ENCODE measurements around the gene TBC1D1. TPM values are rescaled to one million over a fixed set of nuclear protein-coding genes. Genes with fewer than 3 reads are reported as not detected.

The TBC1D1 gene
- total RNA-seq, 2 experiments from 2014 or later: 40.7 to 46.5 TPM

GRCh38 chr4:38145033-38145678 is 254.3 kb downstream of the TBC1D1 start:
- TF ChIP-seq CTCF (IDR thresholded peaks at IDR 0.05): no peak
- Mint-ChIP-seq H3K36me3 (ENCODE audit: low read depth) (peaks cover 19% of the 10 kb centered on the region), H3K27me3 (no peaks in the 10 kb centered on the region), H3K9me3 (no peaks in the 10 kb centered on the region), H3K4me1 (ENCODE audit: low read depth) (no peaks in the 10 kb centered on the region), H3K4me3 (no peak overlapping the region), H3K27ac (no peak overlapping the region)
- intact Hi-C loops (cut with DNase I, micrococcal nuclease): no loop called here
- no peak for DNase-seq
- no peaks in the 10 kb centered on the region for H3K9me3 ChIP-seq (ENCODE audit: control insufficient read depth in 1 of 2, insufficient read depth in 1 of 2, low read length in 2 of 2)
- ChIA-PET POLR2A (no interaction called here), CTCF (no interaction called here)
- H3K4me1 ChIP-seq (ENCODE audit: insufficient read depth, low read length): no peaks in the 10 kb centered on the region
- H3K27me3 ChIP-seq (ENCODE audit: control insufficient read depth in 1 of 2, insufficient read depth in 2 of 2, low read length in 2 of 2): no peaks in the 10 kb centered on the region
- H3K36me3 ChIP-seq (ENCODE audit: insufficient read depth, low read length): peaks cover 4% of the 10 kb centered on the region
- H3K27ac ChIP-seq (ENCODE audit: low read depth in 1 of 2, low read length in 2 of 2): no peak overlapping the region
- no peak overlapping the region for H3K4me3 ChIP-seq (ENCODE audit: low read length)
- ATAC-seq (ENCODE audit: poor library complexity): no peak

- DNase-seq: no peak
- H3K27ac ChIP-seq (ENCODE audit: low read depth in 1 of 2, low read length in 2 of 2): no peak overlapping the region
- Mint-ChIP-seq H3K27me3 (no peaks in the 10 kb centered on the region), H3K4me3 (no peak overlapping the region), H3K36me3 (ENCODE audit: low read depth) (peaks cover 13% of the 10 kb centered on the region), H3K4me1 (ENCODE audit: low read depth) (no peaks in the 10 kb centered on the region), H3K27ac (no peak overlapping the region), H3K9me3 (no peaks in the 10 kb centered on the region)
- intact Hi-C loops (cut with DNase I, micrococcal nuclease): no loop called here
- no peaks in the 10 kb centered on the region for H3K27me3 ChIP-seq (ENCODE audit: control insufficient read depth in 1 of 2, insufficient read depth in 2 of 2, low read length in 2 of 2)
- ATAC-seq (ENCODE audit: poor library complexity): no peak
- TF ChIP-seq CTCF (IDR thresholded peaks at IDR 0.05): no peak
- ChIA-PET POLR2A (no interaction called here), CTCF (no interaction called here)
- no peaks in the 10 kb centered on the region for H3K4me1 ChIP-seq (ENCODE audit: insufficient read depth, low read length)
- no peaks in the 10 kb centered on the region for H3K9me3 ChIP-seq (ENCODE audit: control insufficient read depth in 1 of 2, insufficient read depth in 1 of 2, low read length in 2 of 2)
- H3K4me3 ChIP-seq (ENCODE audit: low read length): no peak overlapping the region
- H3K36me3 ChIP-seq (ENCODE audit: insufficient read depth, low read length): no peaks in the 10 kb centered on the region
Measured at GRCh38 chr4:38145741-38146140, 254.9 kb downstream of the TBC1D1 start.

GRCh38 chr4:38146383-38146782 is 255.5 kb downstream of the TBC1D1 start:
- no peaks in the 10 kb centered on the region for H3K9me3 Mint-ChIP-seq
- Histone ChIP-seq H3K4me1 (ENCODE audit: insufficient read depth, low read length) (no peaks in the 10 kb centered on the region), H3K36me3 (ENCODE audit: insufficient read depth, low read length) (no peaks in the 10 kb centered on the region), H3K27me3 (ENCODE audit: control insufficient read depth in 1 of 2, insufficient read depth in 2 of 2, low read length in 2 of 2) (no peaks in the 10 kb centered on the region), H3K27ac (ENCODE audit: low read depth in 1 of 2, low read length in 2 of 2) (no peak overlapping the region), H3K4me3 (ENCODE audit: low read length) (no peak overlapping the region), H3K9me3 (ENCODE audit: control insufficient read depth in 1 of 2, insufficient read depth in 1 of 2, low read length in 2 of 2) (no peaks in the 10 kb centered on the region)
- ChIA-PET POLR2A (no interaction called here), CTCF (no interaction called here)
- peaks cover 11% of the 10 kb centered on the region for H3K36me3 Mint-ChIP-seq (ENCODE audit: low read depth)
- H3K27ac Mint-ChIP-seq: no peak overlapping the region
- DNase-seq (no peak), ATAC-seq (ENCODE audit: poor library complexity) (no peak)
- no peaks in the 10 kb centered on the region for H3K27me3 Mint-ChIP-seq
- no peaks in the 10 kb centered on the region for H3K4me1 Mint-ChIP-seq (ENCODE audit: low read depth)
- intact Hi-C loops (cut with DNase I, micrococcal nuclease): no loop called here
- no peak for TF ChIP-seq CTCF (IDR thresholded peaks at IDR 0.05)
- H3K4me3 Mint-ChIP-seq: no peak overlapping the region

Data from CD4-positive, alpha-beta T cell (primary cell).